Transverse colon (tissue), 4 donors: Measurements from ENCODE around the gene SMYD3. TPM values are rescaled to one million over a fixed set of nuclear protein-coding genes. Genes with fewer than 3 reads are reported as not detected.

Source experiments
- DNase-seq: peaks from one replicate; pipeline ENCODE4 v3.0.0-alpha.2; 2019
- H3K27ac ChIP-seq, 4 donors: fragments of 200-600 bp; sonication (generic); 2 replicates each; pipeline ENCODE4 v1.5.1; 2016 to 2018; ENCODE audit warnings: inconsistent platforms in 4 of 4
- H3K27me3 ChIP-seq: fragments of 200-600 bp; sonication (generic); 2 replicates; pipeline ENCODE4 v1.5.1; 2017; ENCODE audit warnings: inconsistent platforms
- H3K36me3 ChIP-seq, 4 donors: fragments of 200-600 bp; sonication (generic); 2 replicates each; pipeline ENCODE4 v1.5.1; 2017 to 2019; ENCODE audit warnings: inconsistent platforms in 4 of 4
- H3K4me1 ChIP-seq, 4 donors: fragments of 200-600 bp; sonication (generic); 2 replicates each; pipeline ENCODE4 v1.5.1; 2017 to 2020; ENCODE audit warnings: inconsistent platforms in 4 of 4
- H3K4me3 ChIP-seq, 4 donors: fragments of 200-600 bp; sonication (generic); 1 replicate in 1 of 4; 2 replicates in 3 of 4; pipeline versions ENCODE4 v1.5.1 to v1.6.1; 2017 to 2019; ENCODE audit warnings: inconsistent platforms in 4 of 4
- H3K9me3 ChIP-seq, 2 donors: fragments of 200-600 bp; sonication (generic); 2 replicates each; pipeline ENCODE4 v1.5.1; 2017 to 2019; ENCODE audit warnings: inconsistent platforms in 2 of 2
- EP300 ChIP-seq: sonication (generic); formaldehyde crosslinking; IDR thresholded peaks from one replicate; pipeline ENCODE4 v1.6.1; 2017; ENCODE audit warnings: antibody characterized with exemption, low read depth
- POLR2A ChIP-seq: fragments of 450-650 bp; IDR thresholded peaks from one replicate; pipeline ENCODE4 v1.6.1; 2016; ENCODE audit warnings: antibody characterized with exemption, mild to moderate bottlenecking, moderate library complexity
- POLR2AphosphoS5 ChIP-seq, 3 donors: sonication (generic); formaldehyde crosslinking; IDR thresholded peaks; one replicate each; pipeline ENCODE4 v1.6.1; 2016; ENCODE audit warnings: antibody characterized with exemption in 3 of 3
- WGBS, 2 donors: methylation state at CpG; one replicate each; pipeline ENCODE4 v1.1.5; 2018; ENCODE audit warnings: low coverage in 1 of 2; 5-methylcytosine and 5-hydroxymethylcytosine counted together
- in situ Hi-C, 4 donors: fragments of 200-750 bp; cut with MboI; loops; one replicate each; pipeline versions ENCODE4 v1.15.0 to v1.15.1; 2017; ENCODE audit warnings: low sequenced_read_pairs in 3 of 4, low pct_ligation_motif_present in 1 of 4, low pct_unique_long_range_greater_than_20kb in 1 of 4
- intact Hi-C: fragments of 100-400 bp; cut with DNase I; formaldehyde crosslinking; loops from one replicate; pipeline ENCODE4 v1.15.1; 2023; ENCODE audit warnings: low total_unique reads
- total RNA-seq, 4 donors: library from RNA; depleted of rRNA; stranded (reverse); fragments of >200 nt; gene quantifications; one replicate each; pipeline ENCODE4 v1.1.0, GENCODE V29; 2016
- TF ChIP-seq, protein P1 (sequence below), 5 experiments: fragments of 200-600 bp in 3 of 5; fragments of 450-650 bp in 2 of 5; sonication (generic) in 3 of 5; IDR thresholded peaks; 1 replicate in 2 of 5; 2 replicates in 3 of 5; pipeline ENCODE4 v1.5.1; 2016 to 2017; ENCODE audit warnings: antibody characterized with exemption in 5 of 5, inconsistent platforms in 3 of 5, mild to moderate bottlenecking in 2 of 5, moderate library complexity in 1 of 5

The SMYD3 gene
- total RNA-seq, 4 donors from 2014 or later: 10.5 to 31.3 (median 25.8) TPM

DNA sequence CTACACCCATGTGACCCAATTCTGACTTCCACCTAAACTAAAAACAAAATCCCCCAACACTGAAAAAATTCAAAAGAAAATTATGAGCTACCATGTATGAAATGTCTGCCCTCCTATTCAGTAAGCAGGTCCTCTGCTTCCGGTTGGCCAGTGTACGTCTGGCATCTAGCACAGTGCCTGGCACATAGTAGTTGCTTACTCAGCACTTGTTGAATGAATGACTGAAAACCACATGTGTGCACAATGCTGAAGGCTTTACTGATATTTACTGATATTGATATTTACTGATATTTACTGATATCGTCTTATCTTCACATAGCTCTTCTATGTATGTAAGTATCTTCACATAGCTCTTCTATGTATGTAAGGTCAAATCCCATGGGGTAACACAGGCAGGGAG, 642.2 kb downstream of the SMYD3 start:
- WGBS, 2 donors: 89 to 94% methylated on average over 2 to 3 of the region's 3 CpGs
- Histone ChIP-seq H3K36me3 (no peaks in the 10 kb centered on the region), H3K27me3 (no peaks in the 10 kb centered on the region), H3K4me3 (no peak overlapping the region), H3K27ac (no peak overlapping the region), H3K9me3 (no peaks in the 10 kb centered on the region), H3K4me1 (no peaks in the 10 kb centered on the region)
- no peak for DNase-seq
- intact Hi-C loops (no loop called here), in situ Hi-C loops (no loop called here)
- TF ChIP-seq POLR2AphosphoS5 (IDR thresholded peaks at IDR 0.05): no peak
- TF ChIP-seq EP300: no peak

- TF ChIP-seq POLR2A: no peak
- no peak for TF ChIP-seq EP300
- no peak for TF ChIP-seq POLR2AphosphoS5 (IDR thresholded peaks at IDR 0.05)
- TF ChIP-seq, protein P1, sequence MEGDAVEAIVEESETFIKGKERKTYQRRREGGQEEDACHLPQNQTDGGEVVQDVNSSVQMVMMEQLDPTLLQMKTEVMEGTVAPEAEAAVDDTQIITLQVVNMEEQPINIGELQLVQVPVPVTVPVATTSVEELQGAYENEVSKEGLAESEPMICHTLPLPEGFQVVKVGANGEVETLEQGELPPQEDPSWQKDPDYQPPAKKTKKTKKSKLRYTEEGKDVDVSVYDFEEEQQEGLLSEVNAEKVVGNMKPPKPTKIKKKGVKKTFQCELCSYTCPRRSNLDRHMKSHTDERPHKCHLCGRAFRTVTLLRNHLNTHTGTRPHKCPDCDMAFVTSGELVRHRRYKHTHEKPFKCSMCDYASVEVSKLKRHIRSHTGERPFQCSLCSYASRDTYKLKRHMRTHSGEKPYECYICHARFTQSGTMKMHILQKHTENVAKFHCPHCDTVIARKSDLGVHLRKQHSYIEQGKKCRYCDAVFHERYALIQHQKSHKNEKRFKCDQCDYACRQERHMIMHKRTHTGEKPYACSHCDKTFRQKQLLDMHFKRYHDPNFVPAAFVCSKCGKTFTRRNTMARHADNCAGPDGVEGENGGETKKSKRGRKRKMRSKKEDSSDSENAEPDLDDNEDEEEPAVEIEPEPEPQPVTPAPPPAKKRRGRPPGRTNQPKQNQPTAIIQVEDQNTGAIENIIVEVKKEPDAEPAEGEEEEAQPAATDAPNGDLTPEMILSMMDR (IDR thresholded peaks at IDR 0.05): no peak
- DNase-seq: no peak
- no peak overlapping the region for H3K27ac ChIP-seq
- 87 to 90% methylated on average over 9 to 10 of the region's 10 CpGs for WGBS, 2 donors
- no peaks in the 10 kb centered on the region for H3K36me3 ChIP-seq
- H3K4me1 ChIP-seq: no peaks in the 10 kb centered on the region
- intact Hi-C loops: no loop called here
- H3K27me3 ChIP-seq: no peaks in the 10 kb centered on the region
- no peak overlapping the region for H3K4me3 ChIP-seq
- H3K9me3 ChIP-seq: no peaks in the 10 kb centered on the region
- in situ Hi-C loops: no loop called here
Measured at GRCh38 chr1:245863566-245864184, 643.4 kb downstream of the SMYD3 start.

DNA sequence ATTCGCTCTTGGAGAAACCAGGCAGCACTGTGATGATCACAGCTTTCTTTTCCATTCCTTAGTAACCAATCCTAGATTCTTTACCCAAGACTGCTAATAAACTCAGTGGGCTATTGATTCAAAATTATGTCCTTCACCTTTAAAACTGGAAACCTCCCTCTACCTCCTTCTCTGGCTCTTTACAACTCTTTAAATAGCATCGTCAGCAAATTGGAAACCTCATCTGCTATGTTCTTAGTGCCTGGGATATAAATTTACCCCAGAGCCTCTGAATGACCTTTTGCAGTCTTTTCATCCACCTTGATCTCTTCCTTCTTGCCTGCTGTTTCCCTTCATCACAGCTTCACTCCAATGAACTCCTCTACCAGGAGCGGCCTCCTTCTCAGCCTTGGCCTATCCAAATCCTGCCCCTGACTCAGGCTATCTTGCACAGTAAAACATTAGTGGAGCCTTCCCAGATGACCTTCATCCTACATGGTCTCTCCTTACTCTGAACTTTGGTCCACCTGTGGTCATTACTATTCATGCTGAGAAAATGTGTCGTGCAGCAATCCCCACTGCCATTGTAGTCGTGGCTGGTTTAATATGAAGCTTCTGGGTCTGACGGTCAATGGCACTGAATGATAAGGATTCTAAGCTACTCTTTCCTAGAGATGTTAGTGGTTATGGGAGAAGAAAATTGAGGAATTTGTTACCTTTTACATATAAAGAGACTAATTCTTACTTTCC, 644.1 kb downstream of the SMYD3 start:
- no peaks in the 10 kb centered on the region for H3K36me3 ChIP-seq
- H3K4me1 ChIP-seq: no peaks in the 10 kb centered on the region
- TF ChIP-seq EP300 (no peak), POLR2A (no peak), POLR2AphosphoS5 (IDR thresholded peaks at IDR 0.05) (no peak)
- TF ChIP-seq, protein P1 (IDR thresholded peaks at IDR 0.05): no peak
- H3K27ac ChIP-seq: no peak overlapping the region
- H3K9me3 ChIP-seq: no peaks in the 10 kb centered on the region
- no peak overlapping the region for H3K4me3 ChIP-seq
- WGBS, 2 donors: 85 to 94% methylated on average over 5 to 6 of the region's 6 CpGs
- in situ Hi-C loops (no loop called here), intact Hi-C loops (no loop called here)
- H3K27me3 ChIP-seq: no peaks in the 10 kb centered on the region
- no peak for DNase-seq

- no peaks in the 10 kb centered on the region for H3K36me3 ChIP-seq
- H3K27me3 ChIP-seq: no peaks in the 10 kb centered on the region
- WGBS, 2 donors: 71 to 80% methylated on average over 6 to 8 of the region's 8 CpGs
- no peaks in the 10 kb centered on the region for H3K4me1 ChIP-seq
- in situ Hi-C loops: no loop called here
- DNase-seq: no peak
- intact Hi-C loops: no loop called here
- no peak overlapping the region for H3K4me3 ChIP-seq
- no peak overlapping the region for H3K27ac ChIP-seq
- TF ChIP-seq EP300 (no peak), POLR2AphosphoS5 (IDR thresholded peaks at IDR 0.05) (no peak), POLR2A (no peak)
- TF ChIP-seq, protein P1 (IDR thresholded peaks at IDR 0.05): no peak
- no peaks in the 10 kb centered on the region for H3K9me3 ChIP-seq
Measured at GRCh38 chr1:245860657-245861544, 646.2 kb downstream of the SMYD3 start.
